Central memory CD4-positive, alpha-beta T cell (primary cell): ENCODE results near the gene ACSF3.

Experiments
- DNase-seq: peaks from one replicate; pipeline ENCODE4 v3.0.0; 2022

The ACSF3 gene

DNA sequence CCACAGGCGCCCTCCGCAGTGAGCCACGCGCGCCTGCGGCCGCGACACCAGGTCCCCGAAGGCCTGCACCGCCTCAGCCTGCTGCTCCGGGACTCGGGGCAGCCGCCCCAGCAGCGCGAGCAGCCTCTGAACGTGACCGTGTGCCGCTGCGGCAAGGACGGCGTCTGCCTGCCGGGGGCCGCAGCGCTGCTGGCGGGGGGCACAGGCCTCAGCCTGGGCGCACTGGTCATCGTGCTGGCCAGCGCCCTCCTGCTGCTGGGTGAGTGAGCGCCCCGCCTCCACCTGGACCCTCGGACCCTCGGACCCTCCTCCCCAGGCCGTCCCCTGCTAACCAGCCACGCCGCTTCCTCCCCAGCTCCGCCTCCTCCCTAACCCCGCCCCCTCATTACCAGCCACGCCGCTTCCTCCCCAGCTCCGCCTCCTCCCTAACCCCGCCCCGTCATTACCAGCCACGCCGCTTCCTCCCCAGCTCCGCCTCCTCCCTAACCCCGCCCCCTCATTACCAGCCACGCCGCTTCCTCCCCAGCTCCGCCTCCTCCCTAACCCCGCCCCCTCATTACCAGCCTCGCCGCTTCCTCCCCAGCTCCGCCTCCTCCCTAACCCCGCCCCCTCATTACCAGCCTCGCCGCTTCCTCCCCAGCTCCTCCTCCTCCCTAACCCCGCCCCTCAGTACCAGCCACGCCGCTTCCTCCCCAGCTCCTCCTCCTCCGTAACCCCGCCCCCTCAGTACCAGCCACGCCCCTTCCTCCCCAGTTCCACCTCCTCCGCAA is 98.7 kb downstream of the ACSF3 start:
- peak; percentile 79 for DNase-seq

DNA sequence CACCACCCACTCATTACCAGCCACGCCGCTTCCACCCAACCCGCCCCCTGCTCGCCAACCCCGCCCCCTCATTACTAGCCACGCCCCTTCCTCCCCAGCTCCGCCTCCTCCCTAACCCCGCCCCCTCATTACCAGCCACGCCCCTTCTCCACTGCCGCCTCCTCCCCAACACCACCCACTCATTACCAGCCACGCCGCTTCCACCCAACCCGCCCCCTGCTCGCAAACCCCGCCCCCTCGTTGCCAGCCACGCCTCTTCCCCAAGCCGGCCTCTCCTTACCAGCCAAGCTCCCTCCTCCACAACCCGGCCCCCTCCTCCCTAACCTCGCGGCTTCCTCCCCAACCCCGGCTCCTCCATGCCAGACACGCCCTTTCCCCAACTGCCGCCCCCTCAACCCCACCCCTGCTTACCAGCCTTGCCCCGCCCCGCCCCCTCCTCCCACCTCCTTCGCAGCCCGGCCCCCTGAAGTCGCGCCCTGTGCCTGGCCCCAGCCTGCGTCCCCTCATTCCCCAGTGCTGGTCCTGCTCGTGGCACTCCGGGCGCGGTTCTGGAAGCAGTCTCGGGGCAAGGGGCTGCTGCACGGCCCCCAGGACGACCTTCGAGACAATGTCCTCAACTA is 99.4 kb downstream of the ACSF3 start:
- DNase-seq, result no peak

DNA sequence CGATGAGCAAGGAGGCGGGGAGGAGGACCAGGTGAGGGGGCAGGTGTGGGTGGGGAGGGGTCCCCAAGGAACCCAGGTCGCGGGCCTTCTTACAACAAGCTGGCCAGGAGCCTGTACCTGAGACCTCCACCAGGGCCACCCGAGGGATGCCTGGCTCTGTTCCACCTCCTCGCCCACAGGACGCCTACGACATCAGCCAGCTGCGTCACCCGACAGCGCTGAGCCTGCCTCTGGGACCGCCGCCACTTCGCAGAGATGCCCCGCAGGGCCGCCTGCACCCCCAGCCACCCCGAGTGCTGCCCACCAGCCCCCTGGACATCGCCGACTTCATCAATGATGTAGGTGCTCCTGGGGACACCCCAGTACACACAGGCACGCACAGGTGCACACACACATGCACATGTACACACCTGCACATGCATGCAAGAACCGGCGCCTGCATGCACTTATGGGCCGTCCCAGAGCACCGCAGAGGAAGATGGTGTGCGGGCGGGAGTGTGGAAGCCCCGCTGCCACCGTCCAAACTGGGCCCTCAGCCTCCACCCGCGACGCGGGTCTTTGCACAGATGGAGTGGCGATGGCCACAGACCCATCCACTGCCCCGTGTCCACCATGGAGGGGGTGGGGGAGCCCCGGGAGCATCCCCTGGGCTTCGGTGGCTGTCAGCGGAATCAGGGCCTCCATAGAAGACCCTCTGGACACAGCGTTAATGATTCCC is 100.1 kb downstream of the ACSF3 start:
- no peak for DNase-seq

DNA sequence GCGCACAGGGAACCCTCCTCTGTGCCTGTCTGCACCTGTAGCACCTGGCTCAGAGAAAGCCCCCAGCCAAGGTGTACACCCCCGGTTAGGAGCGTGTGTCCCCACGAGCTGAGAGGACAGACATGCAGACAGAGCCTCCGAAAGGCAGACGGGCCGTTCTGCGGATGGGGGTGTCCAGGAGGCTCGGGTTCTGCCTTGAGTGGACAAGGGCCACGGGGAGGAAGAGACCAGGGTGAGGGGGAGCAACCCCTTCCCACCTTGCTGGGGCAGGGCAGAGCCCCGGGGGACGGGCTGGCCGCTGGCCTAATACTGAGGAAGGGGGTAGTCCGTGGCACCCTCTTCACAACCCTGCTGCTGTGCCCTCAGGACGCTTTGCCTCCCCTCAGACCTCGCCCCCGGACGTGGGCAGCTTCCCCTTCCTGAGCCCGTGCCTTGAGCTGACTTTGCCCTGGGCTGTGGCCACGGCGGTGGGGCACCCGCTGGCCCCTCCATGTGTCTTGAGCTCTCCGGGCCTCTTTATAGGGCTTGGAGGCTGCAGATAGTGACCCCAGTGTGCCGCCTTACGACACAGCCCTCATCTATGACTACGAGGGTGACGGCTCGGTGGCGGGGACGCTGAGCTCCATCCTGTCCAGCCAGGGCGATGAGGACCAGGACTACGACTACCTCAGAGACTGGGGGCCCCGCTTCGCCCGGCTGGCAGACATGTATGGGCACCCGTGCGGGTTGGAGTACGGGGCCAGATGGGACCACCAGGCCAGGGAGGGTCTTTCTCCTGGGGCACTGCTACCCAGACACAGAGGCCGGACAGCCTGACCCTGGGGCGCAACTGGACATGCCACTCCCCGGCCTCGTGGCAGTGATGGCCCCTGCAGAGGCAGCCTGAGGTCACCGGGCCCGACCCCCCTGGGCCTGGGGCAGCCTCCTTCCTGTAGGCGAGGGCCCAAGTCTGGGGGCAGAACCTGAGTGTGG is 101.0 kb downstream of the ACSF3 start:
- DNase-seq, result no peak

DNA sequence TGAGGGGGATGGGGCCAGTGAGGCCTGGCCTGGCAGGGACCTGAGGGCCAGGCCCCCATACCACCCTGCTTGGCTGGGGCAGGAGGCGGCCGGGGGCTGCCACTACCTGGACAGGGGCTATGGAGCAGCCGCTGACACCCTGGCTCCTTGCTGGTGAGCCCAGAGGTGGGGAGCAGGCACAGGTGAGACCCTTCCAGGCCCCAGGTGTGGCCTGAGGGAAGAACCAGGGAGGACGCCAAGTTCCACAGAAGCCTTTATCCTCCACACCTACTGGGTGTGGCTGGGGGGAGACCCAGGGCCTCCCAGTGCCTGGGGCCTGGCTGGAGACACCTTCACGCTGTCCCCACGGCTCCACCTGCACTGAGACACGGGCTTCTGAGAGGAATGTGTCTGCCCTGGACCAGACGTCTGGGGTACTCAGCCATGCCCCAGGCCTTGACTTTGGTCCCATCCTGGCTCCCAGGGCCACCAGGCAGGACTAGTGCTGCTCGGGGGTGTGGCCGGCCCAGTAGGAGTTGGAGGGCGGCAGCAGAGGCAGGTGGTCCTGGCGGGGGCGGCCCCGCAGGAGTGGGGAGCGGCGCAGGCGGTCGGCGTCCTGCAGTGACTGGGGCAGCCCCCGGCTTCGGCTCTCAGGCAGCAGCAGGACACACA is 102.0 kb downstream of the ACSF3 start:
- no peak for DNase-seq

DNA sequence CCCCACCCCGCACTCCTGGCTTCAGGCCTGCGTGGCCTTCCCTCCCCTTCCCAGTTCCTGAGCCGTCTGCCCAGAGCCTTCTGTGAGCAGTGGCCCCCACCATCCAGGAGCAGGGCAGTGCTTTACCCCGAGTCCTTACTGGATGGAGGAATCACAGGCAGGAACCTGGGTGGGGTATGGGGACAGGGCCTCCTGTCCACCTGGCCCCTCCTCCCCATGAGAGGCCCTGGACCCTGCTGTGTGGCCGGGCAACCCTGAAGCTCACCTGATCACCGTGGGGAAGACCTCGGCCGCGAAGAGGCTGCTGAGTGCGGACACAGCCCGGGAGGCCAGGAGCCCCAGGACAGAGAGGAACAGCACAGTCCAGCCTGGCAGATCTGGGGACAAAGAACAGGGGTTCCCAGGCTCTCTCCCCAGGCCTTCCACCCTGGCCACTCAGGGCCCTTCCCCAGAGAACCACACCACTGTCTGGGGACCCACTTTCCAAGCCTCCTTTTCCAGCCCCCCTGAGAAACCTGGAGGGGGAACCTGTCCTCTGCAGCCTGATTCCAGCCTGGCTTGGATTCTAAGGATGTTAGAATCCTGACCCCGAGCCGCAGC is 103.5 kb downstream of the ACSF3 start:
- no peak for DNase-seq

DNA sequence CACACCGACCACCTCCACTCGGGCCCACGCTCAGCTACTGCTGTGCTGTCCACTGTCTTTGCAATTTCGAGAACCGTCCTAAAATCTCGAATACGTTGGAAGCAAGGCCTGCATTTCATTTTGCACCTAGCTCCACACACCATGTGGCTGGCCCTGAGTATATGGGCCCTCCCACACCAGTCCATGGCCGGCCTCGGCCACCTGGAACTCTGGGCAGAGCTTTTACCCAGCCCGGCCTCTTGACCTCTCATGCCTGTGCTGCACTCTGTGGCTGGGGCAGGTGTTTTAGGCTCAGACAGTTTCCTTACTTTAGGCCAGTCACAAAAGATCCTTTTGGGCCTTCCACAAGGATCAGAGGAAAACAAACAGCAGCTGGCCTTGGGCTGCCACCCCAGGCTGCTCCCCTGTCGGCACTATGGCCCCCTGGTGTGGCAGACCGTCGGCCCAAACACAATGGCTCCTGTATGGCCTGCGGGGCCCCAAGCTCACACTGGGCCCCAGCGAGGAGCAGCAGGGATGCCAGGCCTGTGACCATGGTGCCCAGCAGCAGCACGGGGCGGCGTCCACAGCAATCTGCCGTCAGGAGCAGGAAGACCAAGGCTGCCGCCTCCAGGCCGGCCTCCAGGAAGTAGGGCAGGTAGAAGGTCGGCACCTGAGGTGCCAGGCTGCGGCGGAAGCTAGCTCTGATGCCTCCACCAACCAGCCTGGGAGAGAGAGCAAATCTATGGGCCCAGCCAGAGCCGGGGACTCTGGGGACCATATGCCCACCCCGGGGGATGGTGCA is 104.2 kb downstream of the ACSF3 start:
- no peak for DNase-seq

DNA sequence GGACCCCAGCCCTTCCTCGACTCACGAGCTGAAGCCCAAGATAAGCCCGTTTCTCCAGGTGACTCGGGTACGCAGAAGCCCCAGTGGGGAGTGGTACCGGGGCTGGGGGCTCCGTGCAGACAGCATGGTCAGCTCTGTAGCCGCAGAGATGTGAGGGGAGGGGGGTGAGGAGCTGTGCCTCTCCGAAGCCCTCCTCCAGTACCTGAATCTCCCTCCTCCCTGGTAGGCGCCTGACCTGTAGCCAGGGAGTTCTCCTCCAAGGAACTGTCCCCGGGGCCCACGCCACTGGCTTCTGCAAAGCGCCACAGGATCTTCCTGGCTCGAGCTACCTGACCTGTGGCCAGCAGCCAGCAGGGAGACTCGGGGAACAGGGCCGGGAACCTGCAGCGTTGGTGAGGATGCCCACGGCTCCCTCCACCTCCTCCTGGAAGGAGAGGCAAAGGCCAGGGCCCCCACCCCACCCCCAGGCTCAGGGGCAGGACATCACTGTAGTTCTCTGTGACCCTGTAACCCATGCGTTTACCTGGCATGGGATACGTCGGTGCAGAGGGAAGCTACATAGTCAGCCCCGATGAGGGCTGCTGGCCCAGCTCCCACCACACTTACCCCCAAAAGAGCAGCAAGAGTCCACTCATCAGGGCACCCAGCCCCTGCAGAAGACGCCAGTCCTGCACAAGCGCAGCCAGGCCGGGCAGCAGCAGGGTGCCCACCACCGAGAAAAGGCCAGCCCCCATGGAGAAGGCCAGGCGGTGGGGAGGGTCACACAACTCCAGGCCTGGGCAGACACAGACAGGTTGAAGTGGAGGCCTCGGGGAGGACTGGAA is 105.0 kb downstream of the ACSF3 start:
- no peak for DNase-seq

DNA sequence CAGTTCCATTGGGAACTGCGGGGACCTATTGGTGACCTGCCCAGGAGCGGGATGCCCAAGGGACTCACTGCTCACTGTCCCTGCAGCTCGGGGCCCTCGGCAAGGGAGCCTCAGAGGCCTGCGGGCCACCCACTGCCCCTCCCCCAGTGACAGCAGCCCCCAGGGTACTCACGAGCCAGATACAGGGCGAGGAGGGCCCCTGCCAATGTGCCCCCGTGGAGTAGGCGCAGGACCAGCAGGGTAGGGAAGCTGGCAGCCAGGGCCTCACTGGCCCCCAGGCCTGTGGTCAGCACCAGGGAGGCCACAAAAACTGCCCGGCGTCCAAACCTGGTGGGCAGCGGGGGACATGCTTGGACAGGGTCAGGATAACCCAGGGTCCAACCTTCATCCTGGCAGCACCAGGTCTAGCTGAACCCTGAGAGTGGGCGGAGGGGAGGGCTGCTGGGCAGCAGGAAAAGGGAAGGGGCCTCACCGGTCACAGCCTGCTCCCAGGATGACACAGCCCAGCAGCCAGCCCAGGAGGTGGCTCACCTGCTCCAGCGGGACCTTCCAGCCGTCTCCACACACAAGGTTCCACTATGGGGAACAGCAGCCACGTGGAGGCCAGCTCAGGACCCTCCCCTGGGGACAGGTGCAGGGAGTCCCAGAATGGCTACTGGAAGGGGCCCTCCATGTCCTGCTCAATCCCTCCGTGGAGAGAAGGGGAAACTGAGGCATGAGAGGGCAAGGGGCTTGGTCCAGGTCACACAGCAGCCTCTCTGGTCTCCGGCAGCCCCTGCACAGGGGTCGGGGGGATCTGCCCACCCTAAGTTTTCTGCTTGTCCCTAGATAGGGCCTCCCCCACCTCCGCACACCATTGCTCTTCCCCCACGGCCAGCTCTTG is 105.8 kb downstream of the ACSF3 start:
- no peak for DNase-seq

DNA sequence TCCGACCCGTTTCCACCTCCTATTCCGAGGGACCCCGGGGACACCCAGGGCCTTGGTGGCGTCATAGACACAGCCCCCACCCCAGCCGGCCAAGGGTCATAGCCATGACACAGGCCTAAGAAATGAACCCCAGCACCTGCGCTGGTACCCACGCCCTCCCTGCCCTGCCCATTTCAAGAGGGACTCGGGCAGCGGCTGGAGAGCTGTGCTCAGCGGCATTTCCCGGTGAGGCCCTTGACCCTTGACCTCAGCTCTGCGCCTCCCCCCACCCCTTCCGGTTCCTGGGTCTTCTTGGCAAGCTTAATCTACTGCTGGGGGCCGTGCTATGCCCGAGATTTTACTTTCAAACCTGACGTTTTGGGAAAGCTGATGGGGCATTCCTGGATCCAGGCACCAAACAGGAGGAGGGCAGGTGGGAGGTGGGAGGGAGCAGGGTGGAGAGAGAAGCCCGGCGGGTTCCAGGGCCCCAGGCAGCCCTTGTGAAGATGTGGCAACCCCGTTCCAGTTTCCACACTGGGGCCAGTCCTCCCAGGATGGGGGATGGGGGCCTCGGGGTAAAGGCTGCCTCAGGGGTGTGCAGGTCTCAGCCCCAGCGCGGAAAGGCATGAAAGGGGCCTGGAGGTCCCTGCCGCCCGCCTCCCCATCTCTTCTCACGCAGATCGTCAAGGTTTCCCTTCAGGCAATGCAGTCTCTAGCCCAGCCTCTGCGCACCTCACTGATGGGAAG is 106.6 kb downstream of the ACSF3 start, which contains the start of gene SLC22A31:
Gene SLC22A31 (minus strand): TSS at position 414 of the 726 bp plus-strand sequence. CDS start 36 bp downstream, at position 378.
- DNase-seq, result no peak

DNA sequence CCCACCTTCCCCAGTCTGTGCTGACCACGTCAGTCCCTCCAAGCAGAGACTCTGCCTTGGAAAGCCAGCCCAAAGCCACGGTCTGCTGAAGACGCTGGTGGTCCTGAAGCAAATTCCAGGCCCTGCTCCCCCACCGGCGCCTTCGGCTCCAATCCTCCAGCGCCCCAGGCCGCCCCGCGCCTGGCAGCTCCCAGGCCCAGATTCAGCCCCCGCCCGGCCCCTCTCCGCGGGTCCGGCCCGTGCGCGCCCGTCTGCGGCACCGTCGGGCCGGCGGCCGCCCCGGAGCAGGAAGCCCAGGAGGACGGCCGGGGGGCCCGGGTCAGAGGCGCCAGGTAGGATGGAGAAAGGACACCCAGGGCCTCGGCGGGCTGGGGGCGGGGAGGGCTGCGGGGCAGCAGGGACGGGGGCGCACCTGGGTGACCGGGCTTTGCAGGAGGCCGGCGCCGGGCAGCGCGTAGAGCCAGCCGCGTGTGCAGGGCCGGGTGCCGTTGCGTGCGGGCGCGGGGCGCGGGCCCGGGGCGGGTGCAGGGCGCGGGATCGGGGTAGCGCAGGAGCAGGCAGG is 107.3 kb downstream of the ACSF3 start:
- no peak for DNase-seq

DNA sequence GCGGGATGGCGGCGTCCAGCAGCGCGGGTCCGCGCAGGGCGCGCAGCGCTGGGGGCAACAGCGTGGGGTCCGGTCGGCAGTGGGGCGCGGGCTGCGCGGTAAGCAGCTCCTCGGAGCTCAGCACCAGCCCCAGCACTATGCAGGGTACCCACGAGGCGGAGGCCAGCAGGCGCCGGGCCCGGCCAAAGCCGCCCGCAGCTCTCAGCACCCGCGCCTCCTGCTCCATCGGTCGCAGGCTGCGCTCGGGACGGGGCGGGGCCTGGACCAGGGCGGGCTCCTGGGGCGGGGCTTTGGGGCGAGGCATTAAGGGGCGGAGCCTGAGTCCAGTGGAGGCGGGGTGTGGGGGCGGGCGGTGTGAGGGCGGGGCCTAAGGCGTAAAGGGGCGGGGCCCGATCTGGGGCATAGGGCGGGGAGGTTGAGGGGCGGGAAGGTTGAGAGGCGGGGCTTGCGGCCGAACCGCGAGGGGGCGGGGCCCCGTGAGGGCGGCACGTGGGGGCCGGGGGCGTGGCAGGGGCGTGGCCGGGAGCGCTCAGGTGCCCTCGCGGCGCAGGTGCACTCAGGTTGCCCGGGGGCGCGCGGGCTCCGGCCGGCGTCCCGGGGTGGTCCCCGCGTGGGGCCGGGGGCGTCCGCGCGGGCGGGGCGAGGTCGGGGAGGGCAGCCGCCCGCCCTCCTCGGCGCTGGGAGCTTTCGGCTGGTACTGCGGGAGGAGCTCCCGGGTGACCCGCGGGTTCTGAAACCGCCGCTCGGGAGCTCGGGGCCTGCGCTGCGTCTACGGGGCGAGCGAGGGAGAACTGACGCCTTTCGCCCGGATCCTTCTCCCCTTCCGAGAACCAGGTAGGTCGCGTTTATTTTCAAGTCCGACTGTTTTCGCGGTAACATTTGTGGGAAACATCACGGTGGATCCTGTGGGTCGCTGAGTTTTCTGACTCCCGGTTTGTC is 108.1 kb downstream of the ACSF3 start:
- DNase-seq, result peak; percentile 74

DNA sequence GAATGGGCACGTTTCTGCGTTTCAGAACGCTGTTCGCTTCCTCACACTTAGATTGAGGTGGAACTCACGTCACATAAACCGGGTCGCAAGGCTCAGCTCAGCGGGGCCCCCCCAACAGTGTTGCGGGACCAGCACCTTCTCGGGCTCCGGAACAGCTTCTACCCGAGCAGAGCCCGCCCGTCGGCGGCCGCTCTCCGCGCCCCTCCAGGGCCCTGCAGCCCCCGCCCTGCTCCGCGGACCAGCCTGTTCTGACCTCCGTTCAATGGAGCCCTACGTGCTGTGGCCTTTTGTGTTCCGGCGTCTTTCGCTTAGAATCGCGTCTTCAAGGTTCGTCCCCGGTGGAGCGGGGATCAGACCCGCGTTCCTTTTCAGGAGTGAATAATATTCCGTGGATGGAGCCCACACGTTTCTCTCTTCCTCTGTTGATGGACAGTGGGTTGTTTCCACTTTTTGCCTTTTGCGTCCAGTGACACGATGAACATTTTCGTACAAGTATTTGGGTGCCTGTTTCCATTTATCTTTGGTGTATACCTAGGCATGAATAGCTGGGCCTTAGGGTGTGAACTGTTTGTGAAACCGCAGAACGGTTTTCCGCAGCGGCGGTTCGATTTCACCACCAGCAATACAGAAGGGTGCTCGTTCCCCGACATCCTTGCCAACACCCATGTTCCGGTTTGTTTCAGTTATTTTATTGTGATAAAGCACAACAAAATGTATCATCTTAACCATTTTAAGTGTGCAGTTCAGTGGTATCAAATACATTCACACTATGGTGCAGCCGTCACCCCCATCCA is 109.0 kb downstream of the ACSF3 start:
- DNase-seq, result no peak
